Activated naive CD4-positive, alpha-beta T cell treated with anti-CD3 and anti-CD28 coated beads for 36 hours (primary cell): ENCODE measurements around the gene RMI1. TPM values are rescaled to one million over a fixed set of nuclear protein-coding genes. Genes with fewer than 3 reads are reported as not detected.
"Not testable (repeated sequence)": the region's sequence is repeated elsewhere in the genome, so short reads cannot be mapped to it uniquely, and the experiment has no call there.

Experiments used
- CTCF ChIA-PET: fragments of 350-600 bp; sonication (Branson Sonifier 250); formaldehyde crosslinking; loops from one replicate; lab custom pipeline; 2021; ENCODE audit warnings: antibody characterized with exemption; lab: Charles Lee
- DNase-seq: peaks from one replicate; pipeline ENCODE4 v3.0.0-alpha.2; 2020
- H3K27ac Mint-ChIP-seq: one replicate; pipeline ENCODE4 v1.8.0; 2021; ENCODE audit warnings: mild to moderate bottlenecking, mixed read lengths
- H3K27me3 Mint-ChIP-seq: one replicate; pipeline ENCODE4 v1.8.0; 2021; ENCODE audit warnings: low read depth, mixed read lengths
- H3K36me3 Mint-ChIP-seq: one replicate; pipeline ENCODE4 v1.8.0; 2021; ENCODE audit warnings: low read depth, mixed read lengths
- H3K4me1 Mint-ChIP-seq: one replicate; pipeline ENCODE4 v1.8.0; 2021; ENCODE audit warnings: low read depth, mixed read lengths
- H3K4me3 Mint-ChIP-seq: one replicate; pipeline ENCODE4 v1.8.0; 2021; ENCODE audit warnings: mild to moderate bottlenecking, moderate library complexity, mixed read lengths
- H3K9me3 Mint-ChIP-seq: one replicate; pipeline ENCODE4 v1.8.0; 2021; ENCODE audit warnings: mixed read lengths
- intact Hi-C: fragments of 100-400 bp; cut with micrococcal nuclease; formaldehyde crosslinking; loops from one replicate; pipeline ENCODE4 v1.15.1; 2023
- microRNA-seq: library from miRNA; unstranded; fragments of <30 nt; microRNA quantifications from one replicate; pipeline ENCODE4 v1.2.0, GENCODE V29; 2022; ENCODE audit warnings: borderline microRNAs expressed, borderline replicate concordance
- total RNA-seq, 2 experiments: library from RNA; stranded (reverse); gene quantifications; one replicate each; pipeline ENCODE4 v1.2.3, GENCODE V29; 2021

Gene RMI1
- total RNA-seq, 2 experiments from 2014 or later, result 19.2 to 19.3 TPM

DNA sequence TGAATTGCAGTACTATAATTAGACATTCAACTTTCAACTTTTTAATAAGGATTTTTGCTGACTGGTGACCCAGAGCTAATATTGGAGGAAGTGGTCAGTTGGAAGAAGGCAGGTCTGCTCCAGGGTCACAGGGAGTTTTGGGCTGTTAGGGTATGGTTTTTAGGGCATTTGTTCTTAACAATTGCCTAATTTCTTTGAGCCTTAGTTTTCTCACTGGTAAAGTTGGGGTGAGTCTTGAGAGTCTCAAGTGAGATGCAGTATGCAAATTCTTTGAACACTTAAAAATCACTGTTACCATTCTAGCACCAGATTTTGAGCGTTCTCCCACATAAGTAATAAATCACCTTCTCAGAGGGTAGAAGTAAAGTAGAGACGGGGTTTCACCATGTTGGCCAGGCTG is 50.9 kb downstream of the RMI1 start:
- Mint-ChIP-seq H3K4me3 (no peak overlapping the region), H3K9me3 (no peaks in the 10 kb centered on the region), H3K4me1 (no peaks in the 10 kb centered on the region), H3K36me3 (no peaks in the 10 kb centered on the region), H3K27me3 (no peaks in the 10 kb centered on the region), H3K27ac (no peak overlapping the region)
- CTCF ChIA-PET, result no interaction called here
- DNase-seq, result no peak
- intact Hi-C loops, result no loop called here

DNA sequence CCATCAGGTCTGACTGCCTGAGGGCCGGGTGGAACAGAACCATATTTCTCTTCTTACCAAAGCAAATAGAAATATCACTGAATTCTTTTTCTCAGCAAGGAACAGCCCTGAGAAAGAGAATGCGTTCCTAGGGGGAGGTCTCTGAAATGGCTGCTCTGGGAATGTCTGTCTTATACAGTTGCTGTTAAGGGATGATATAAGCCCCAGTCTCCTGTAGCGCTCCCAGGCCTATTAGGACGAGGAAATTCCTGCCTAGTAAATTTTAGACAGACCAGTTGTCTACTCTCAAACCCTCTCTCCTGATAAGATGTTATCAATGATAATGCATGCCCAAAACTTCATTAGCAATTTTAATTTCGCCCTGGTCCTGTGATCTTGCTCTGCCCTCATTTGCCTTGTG is 61.3 kb downstream of the RMI1 start:
- H3K4me3 Mint-ChIP-seq, H3K9me3 Mint-ChIP-seq, H3K36me3 Mint-ChIP-seq, DNase-seq, H3K27ac Mint-ChIP-seq, intact Hi-C loops, CTCF ChIA-PET, H3K4me1 Mint-ChIP-seq: not testable (repeated sequence)
- H3K27me3 Mint-ChIP-seq, result peaks cover 25% of the 10 kb centered on the region

DNA sequence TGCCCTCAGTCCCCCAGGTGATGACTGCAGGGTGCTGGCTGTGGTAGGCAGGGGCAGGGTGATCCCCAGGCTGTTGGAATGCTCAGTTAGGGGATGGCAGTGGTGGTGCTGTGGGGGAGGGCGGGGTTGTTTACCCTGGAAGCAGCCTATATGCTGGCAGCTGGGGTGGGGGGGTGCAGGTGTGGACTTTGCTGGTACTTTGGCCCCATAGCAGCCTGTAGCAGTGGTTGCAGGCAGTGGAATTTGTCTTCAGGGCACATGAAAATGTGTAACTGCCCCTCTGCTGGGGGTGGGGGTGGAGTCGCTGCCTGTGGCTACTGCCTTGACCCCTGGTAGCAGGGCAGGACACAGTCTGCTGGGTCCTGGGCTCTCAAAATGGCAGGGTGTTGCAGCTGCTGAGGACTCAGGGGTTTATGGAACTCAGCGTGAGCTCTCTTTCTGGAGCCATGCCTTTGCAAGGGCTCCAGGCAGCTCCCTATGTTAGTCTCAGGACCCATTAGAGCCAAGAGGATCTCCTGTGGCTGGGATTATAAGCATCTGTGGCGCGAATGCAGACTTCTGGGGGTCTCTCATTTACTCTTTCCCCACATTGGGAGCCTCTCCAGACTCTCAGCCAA is 65.0 kb downstream of the RMI1 start:
- Mint-ChIP-seq H3K27ac (no peak overlapping the region), H3K9me3 (peaks cover 7% of the 10 kb centered on the region), H3K27me3 (peaks cover 9% of the 10 kb centered on the region), H3K4me1 (peaks cover 2% of the 10 kb centered on the region), H3K4me3 (no peak overlapping the region), H3K36me3 (peaks cover 1% of the 10 kb centered on the region)
- intact Hi-C loops, result no loop called here
- no peak for DNase-seq
- CTCF ChIA-PET, result no interaction called here

Small RNA genes within 50 kb of the gene (microRNA-seq; reads per million reads assigned to microRNA genes)
- gene MIR7-1, result 511 reads per million, percentile 78 among the genes with 10 or more reads in this experiment

Other genes starting within 250 kb of the RMI1 start
- 1 to 10 TPM; 4.4 to 4.5 TPM for gene GKAP1, start 163.0 kb upstream of the RMI1 start, total RNA-seq
- gene KIF27, start 59.4 kb upstream of the RMI1 start, total RNA-seq, result 1 to 10 TPM; 2.7 to 3.8 TPM
- 100 to 1,000 TPM; 679 to 704 TPM for gene HNRNPK, start 590 bp upstream of the RMI1 start, total RNA-seq